ENCODE measurements around the gene PITHD1.
"Not testable (repeated sequence)": the region's sequence is repeated elsewhere in the genome, so short reads cannot be mapped to it uniquely, and the experiment has no call there.

PITHD1 gene

GRCh38 chr1:23799570-23800399, 21.6 kb downstream of the PITHD1 start:
- DNase-seq = no peak

- DNase-seq = peak; percentile 89 to 96 (median 90)
These were observed 22.5 kb downstream of the PITHD1 start, which contains the start of gene GALE for GRCh38 chr1:23800400-23801337. TSS of gene GALE (minus strand) at chr1:23800754. CDS start at chr1:23799007, 1,747 bp downstream.

- DNase-seq = no peak
These were observed 23.1 kb downstream of the PITHD1 start for GRCh38 chr1:23801338-23801748.

GRCh38 chr1:23801876-23802275, 23.7 kb downstream of the PITHD1 start:
- no peak for DNase-seq

- not testable (repeated sequence) for DNase-seq
These were observed 24.7 kb downstream of the PITHD1 start for GRCh38 chr1:23802809-23803342.

GRCh38 chr1:23803674-23804073, 25.5 kb downstream of the PITHD1 start:
- no peak for DNase-seq

- no peak for DNase-seq
These were observed 26.1 kb downstream of the PITHD1 start for GRCh38 chr1:23804183-23804835.

GRCh38 chr1:23805025-23805424, 26.8 kb downstream of the PITHD1 start:
- no peak for DNase-seq

- DNase-seq = no peak
These were observed 28.1 kb downstream of the PITHD1 start for GRCh38 chr1:23806280-23806679.

GRCh38 chr1:23807453-23807852, 29.2 kb downstream of the PITHD1 start:
- DNase-seq = no peak

GRCh38 chr1:23809751-23810171, 31.5 kb downstream of the PITHD1 start:
- peak; percentile 25 to 74 (median 49) for DNase-seq

GRCh38 chr1:23810818-23811540, 32.8 kb downstream of the PITHD1 start:
- peak in 1 of 4 experiments; percentile 15 for DNase-seq

GRCh38 chr1:23814016-23814415, 35.8 kb downstream of the PITHD1 start:
- no peak for DNase-seq

- DNase-seq = no peak
These were observed 38.1 kb downstream of the PITHD1 start for GRCh38 chr1:23816361-23816760.

- DNase-seq = no peak
These were observed 38.7 kb downstream of the PITHD1 start for GRCh38 chr1:23816906-23817305.

- DNase-seq = no peak
These were observed 39.4 kb downstream of the PITHD1 start for GRCh38 chr1:23817633-23818032.

GRCh38 chr1:23823767-23824166, 45.5 kb downstream of the PITHD1 start:
- no peak for DNase-seq

GRCh38 chr1:23824711-23825075, 46.5 kb downstream of the PITHD1 start:
- no peak for DNase-seq

GRCh38 chr1:23825076-23825761, 47.0 kb downstream of the PITHD1 start, which contains the start of gene HMGCL:
TSS of gene HMGCL (minus strand) at chr1:23825429. CDS start at chr1:23825415, 14 bp downstream.
- DNase-seq = peak; percentile 72 to 83 (median 80)

- DNase-seq = no peak
These were observed 47.7 kb downstream of the PITHD1 start for GRCh38 chr1:23825762-23826522.

Data from activated naive CD4-positive, alpha-beta T cell (primary cell).